GM19372 (cell line): ENCODE results near the gene MBD2.

Source experiments
- ATAC-seq: cut with Tn5 transposase; IDR thresholded peaks from one replicate; pipeline ENCODE4 v1.9.1; 2021; ENCODE audit warnings: mild to moderate bottlenecking, low read depth, moderate library complexity; ENCODE audit not compliant: unreplicated experiment

MBD2 gene

GRCh38 chr18:54116541-54117257 lies 107.8 kb downstream of the MBD2 start:
- ATAC-seq: no peak

GRCh38 chr18:54112356-54112755 lies 112.1 kb downstream of the MBD2 start:
- ATAC-seq: no peak

DNA sequence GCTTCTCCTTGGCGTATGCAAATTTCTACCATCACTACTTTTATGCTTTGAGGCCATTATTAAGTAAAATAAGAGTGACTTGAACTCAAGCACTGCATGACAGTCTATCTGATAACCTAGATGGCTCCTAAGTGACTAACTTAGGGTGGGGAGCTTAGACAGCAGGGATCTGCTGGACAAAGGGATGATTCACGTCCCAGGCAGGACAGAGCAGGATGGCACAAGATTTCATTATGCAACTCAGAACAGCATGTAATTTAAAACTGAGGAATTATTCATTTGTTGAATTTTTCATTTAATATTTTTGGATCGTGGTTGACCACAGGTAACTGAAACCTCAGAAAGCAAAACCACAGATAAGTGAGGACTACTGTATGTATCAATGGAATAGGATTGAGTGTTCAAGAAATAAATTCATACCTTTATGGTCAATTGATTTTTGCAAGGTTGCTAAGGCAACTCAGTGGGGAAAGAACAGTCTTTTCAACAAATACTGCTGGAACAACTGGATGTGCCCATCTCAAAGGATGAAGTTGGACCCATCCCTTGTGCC lies 115.3 kb downstream of the MBD2 start:
- ATAC-seq: no peak

DNA sequence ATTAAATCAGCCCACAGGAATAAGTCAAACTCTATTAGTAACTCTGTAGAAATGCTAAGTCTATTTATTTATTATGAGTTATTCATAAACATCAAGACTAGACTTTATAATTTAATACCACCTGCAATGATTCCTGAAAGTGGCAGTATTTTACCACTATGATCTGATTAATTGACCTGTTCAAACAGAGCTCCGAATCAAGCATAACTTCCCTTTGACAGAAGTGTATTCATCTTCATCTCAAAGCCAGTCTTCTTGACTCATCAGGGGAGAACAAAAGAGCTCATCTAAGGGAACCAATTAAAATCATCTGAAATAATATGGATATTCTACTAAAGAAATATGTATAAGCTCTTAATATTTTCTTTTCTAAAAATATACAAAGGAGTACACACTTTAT lies 122.3 kb downstream of the MBD2 start:
- ATAC-seq: no peak
